ENCODE results near the gene SLC66A2.

The SLC66A2 gene

GRCh38 chr18:79906706-79907105 lies 44.7 kb downstream of the SLC66A2 start:
- Mint-ChIP-seq H3K4me1 (peaks cover 16% of the 10 kb centered on the region), H3K9me3 (peaks cover 17% of the 10 kb centered on the region), H3K4me3 (no peak overlapping the region), H3K36me3 (ENCODE audit: low read depth) (peaks cover 67% of the 10 kb centered on the region), H3K27ac (no peak overlapping the region), H3K27me3 (ENCODE audit: low read depth) (no peaks in the 10 kb centered on the region)
- TF ChIP-seq CTCF (IDR thresholded peaks at IDR 0.05; ENCODE audit: unreplicated experiment in 3 of 3): no peak

GRCh38 chr18:79905993-79906392 lies 45.5 kb downstream of the SLC66A2 start:
- no peak overlapping the region for H3K4me3 Mint-ChIP-seq
- peaks cover 16% of the 10 kb centered on the region for H3K4me1 Mint-ChIP-seq
- peak overlapping the region in 2 of 3 experiments; percentile 7 to 82 for H3K27ac Mint-ChIP-seq
- no peaks in the 10 kb centered on the region for H3K27me3 Mint-ChIP-seq (ENCODE audit: low read depth)
- peaks cover 20% of the 10 kb centered on the region for H3K9me3 Mint-ChIP-seq
- peaks cover 71% of the 10 kb centered on the region for H3K36me3 Mint-ChIP-seq (ENCODE audit: low read depth)
- no peak for TF ChIP-seq CTCF (IDR thresholded peaks at IDR 0.05; ENCODE audit: unreplicated experiment in 3 of 3)

- H3K4me1 Mint-ChIP-seq: peaks cover 11% of the 10 kb centered on the region
- no peaks in the 10 kb centered on the region for H3K27me3 Mint-ChIP-seq (ENCODE audit: low read depth)
- peaks cover 69% of the 10 kb centered on the region for H3K36me3 Mint-ChIP-seq (ENCODE audit: low read depth)
- no peak for TF ChIP-seq CTCF (IDR thresholded peaks at IDR 0.05; ENCODE audit: unreplicated experiment in 3 of 3)
- H3K9me3 Mint-ChIP-seq: peaks cover 21% of the 10 kb centered on the region
- H3K27ac Mint-ChIP-seq: peak overlapping the region in 2 of 3 experiments; percentile 7 to 82
- H3K4me3 Mint-ChIP-seq: no peak overlapping the region
Observed at GRCh38 chr18:79905389-79905911, 46.0 kb downstream of the SLC66A2 start.

- H3K27me3 Mint-ChIP-seq (ENCODE audit: low read depth): no peaks in the 10 kb centered on the region
- peaks cover 9% of the 10 kb centered on the region for H3K4me1 Mint-ChIP-seq
- no peak overlapping the region for H3K4me3 Mint-ChIP-seq
- TF ChIP-seq CTCF (IDR thresholded peaks at IDR 0.05; ENCODE audit: unreplicated experiment in 3 of 3): no peak
- H3K36me3 Mint-ChIP-seq (ENCODE audit: low read depth): peaks cover 70% of the 10 kb centered on the region
- peaks cover 27% of the 10 kb centered on the region for H3K9me3 Mint-ChIP-seq
- H3K27ac Mint-ChIP-seq: no peak overlapping the region
Observed at GRCh38 chr18:79904357-79905147, 46.9 kb downstream of the SLC66A2 start.

GRCh38 chr18:79903787-79904356 lies 47.6 kb downstream of the SLC66A2 start:
- TF ChIP-seq CTCF (IDR thresholded peaks at IDR 0.05; ENCODE audit: unreplicated experiment in 3 of 3): no peak
- Mint-ChIP-seq H3K9me3 (peaks cover 24% of the 10 kb centered on the region), H3K27me3 (ENCODE audit: low read depth) (no peaks in the 10 kb centered on the region), H3K4me1 (peaks cover 9% of the 10 kb centered on the region), H3K27ac (no peak overlapping the region), H3K36me3 (ENCODE audit: low read depth) (peaks cover 63% of the 10 kb centered on the region), H3K4me3 (no peak overlapping the region)

All from nephron (organoid).